ENCODE data around the gene XPO4. TPM values are rescaled to one million over a fixed set of nuclear protein-coding genes. Genes with fewer than 3 reads are reported as not detected.
"Not testable (repeated sequence)": the region's sequence is repeated elsewhere in the genome, so short reads cannot be mapped to it uniquely, and the experiment has no call there.

The XPO4 gene
- total RNA-seq, 3 donors from 2014 or later, result 17.1 to 24.6 (median 17.7) TPM

DNA sequence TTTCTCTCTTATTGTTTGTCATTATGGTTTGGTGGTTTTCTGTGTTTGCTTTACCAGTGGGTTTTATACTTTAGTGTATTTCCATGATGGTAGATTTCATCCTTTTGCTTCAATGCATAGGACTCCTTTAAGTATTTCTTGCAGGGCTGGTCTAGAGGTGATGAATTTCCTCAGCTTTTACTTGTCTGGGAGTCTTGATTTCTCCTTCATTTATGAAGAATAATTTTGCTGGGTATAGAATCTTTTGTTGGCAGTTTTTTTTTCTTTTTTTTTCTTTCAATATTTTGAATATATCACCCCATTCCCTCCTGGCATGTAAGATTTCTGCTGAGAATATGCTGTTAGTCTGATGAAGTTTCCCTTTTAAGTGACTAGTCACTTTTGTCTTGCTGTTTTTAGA is 148.5 kb downstream of the XPO4 start:
- Histone ChIP-seq H3K4me1 (no peaks in the 10 kb centered on the region), H3K27me3 (no peaks in the 10 kb centered on the region), H3K9me3 (peaks cover 13% of the 10 kb centered on the region in 2 donors), H3K27ac (no peak overlapping the region), H3K4me3 (no peak overlapping the region), H3K36me3 (no peaks in the 10 kb centered on the region)
- TF ChIP-seq POLR2A (IDR thresholded peaks at IDR 0.05) (no peak), CTCF (IDR thresholded peaks at IDR 0.05) (no peak), POLR2AphosphoS5 (IDR thresholded peaks at IDR 0.05) (no peak)
- DNase-seq (ENCODE audit: low spot score in 2 of 2), result no peak
- intact Hi-C loops (cut with DNase I; ENCODE audit: low total_unique reads), result no loop called here

DNA sequence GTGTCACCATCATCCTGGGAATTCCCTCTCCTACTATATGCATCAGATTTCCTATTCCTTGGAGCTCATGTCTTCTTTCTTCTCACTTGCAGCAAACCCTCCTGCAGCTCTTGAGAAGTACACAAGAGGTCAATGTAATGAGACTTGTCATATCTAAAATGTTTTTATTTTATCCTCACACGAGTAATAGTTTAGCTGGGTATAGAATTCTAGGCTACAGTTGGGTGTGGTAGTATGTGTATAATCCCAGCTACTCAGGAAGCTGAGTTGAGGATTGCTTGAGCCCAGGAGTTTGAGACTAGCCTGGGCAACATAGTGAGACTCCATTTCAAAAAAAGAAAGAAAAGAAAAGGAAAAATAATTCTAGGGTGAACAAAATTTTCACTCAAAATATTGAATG is 153.2 kb downstream of the XPO4 start:
- peaks cover 13 to 16% of the 10 kb centered on the region in 2 donors for H3K9me3 ChIP-seq

DNA sequence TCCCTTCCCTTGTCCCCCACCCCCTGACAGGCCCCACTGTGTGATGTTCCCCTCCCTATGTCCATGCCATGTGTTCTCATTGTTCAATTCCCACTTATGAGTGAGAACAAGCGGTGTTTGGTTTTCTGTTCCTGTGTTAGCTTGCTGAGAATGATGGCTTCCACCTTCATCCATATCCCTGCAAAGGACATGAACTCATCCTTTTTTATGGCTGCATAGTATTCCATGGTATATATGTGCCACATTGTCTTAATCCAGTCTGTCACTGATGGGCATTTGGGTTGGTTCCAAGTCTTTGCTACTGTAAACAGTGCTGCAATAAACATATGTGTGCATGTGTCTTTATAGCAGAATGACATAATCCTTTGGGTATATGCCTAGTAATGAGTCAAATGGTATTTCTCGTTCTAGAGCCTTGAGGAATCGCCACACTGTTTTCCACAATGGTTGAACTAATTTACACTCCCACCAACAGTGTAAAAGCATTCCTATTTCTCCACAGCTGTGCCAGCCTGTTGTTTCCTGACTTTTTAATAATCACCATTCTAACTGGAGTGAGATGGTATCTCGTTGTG is 158.6 kb downstream of the XPO4 start:
- H3K9me3 ChIP-seq, result peaks cover 12 to 15% of the 10 kb centered on the region in 2 donors
- H3K36me3 ChIP-seq; DNase-seq (ENCODE audit: low spot score in 2 of 2); H3K27me3 ChIP-seq; H3K27ac ChIP-seq; intact Hi-C loops (cut with DNase I; ENCODE audit: low total_unique reads); H3K4me3 ChIP-seq; H3K4me1 ChIP-seq: not testable (repeated sequence)

More for the DNA sequence above, 153.2 kb downstream of the XPO4 start:
- no peak for TF ChIP-seq POLR2AphosphoS5 (IDR thresholded peaks at IDR 0.05)
- no peak for TF ChIP-seq POLR2A (IDR thresholded peaks at IDR 0.05)
- TF ChIP-seq CTCF (IDR thresholded peaks at IDR 0.05), result no peak
- intact Hi-C loops (cut with DNase I; ENCODE audit: low total_unique reads), result no loop called here
- Histone ChIP-seq H3K4me1 (no peaks in the 10 kb centered on the region), H3K4me3 (no peak overlapping the region), H3K27ac (no peak overlapping the region), H3K36me3 (no peaks in the 10 kb centered on the region), H3K27me3 (no peaks in the 10 kb centered on the region)
- no peak for DNase-seq (ENCODE audit: low spot score in 2 of 2)

- H3K4me1 ChIP-seq, result no peaks in the 10 kb centered on the region
- H3K27me3 ChIP-seq, result no peaks in the 10 kb centered on the region
- no peaks in the 10 kb centered on the region for H3K36me3 ChIP-seq
- peaks cover 9 to 13% of the 10 kb centered on the region in 2 donors for H3K9me3 ChIP-seq
- no peak for DNase-seq (ENCODE audit: low spot score in 2 of 2)
- TF ChIP-seq CTCF (IDR thresholded peaks at IDR 0.05) (no peak), POLR2A (IDR thresholded peaks at IDR 0.05) (no peak), POLR2AphosphoS5 (IDR thresholded peaks at IDR 0.05) (no peak)
- H3K27ac ChIP-seq, result no peak overlapping the region
- intact Hi-C loops (cut with DNase I; ENCODE audit: low total_unique reads), result no loop called here
- no peak overlapping the region for H3K4me3 ChIP-seq
Measured at GRCh38 chr13:20740021-20740420, 162.5 kb downstream of the XPO4 start.

GRCh38 chr13:20738616-20739015 is 163.9 kb downstream of the XPO4 start:
- H3K27ac ChIP-seq, result no peak overlapping the region
- no peaks in the 10 kb centered on the region for H3K27me3 ChIP-seq
- H3K4me3 ChIP-seq, result no peak overlapping the region
- no peaks in the 10 kb centered on the region for H3K36me3 ChIP-seq
- TF ChIP-seq POLR2AphosphoS5 (IDR thresholded peaks at IDR 0.05) (no peak), POLR2A (IDR thresholded peaks at IDR 0.05) (no peak), CTCF (IDR thresholded peaks at IDR 0.05) (no peak)
- intact Hi-C loops (cut with DNase I; ENCODE audit: low total_unique reads), result no loop called here
- DNase-seq (ENCODE audit: low spot score in 2 of 2), result no peak
- peaks cover 9 to 13% of the 10 kb centered on the region in 2 donors for H3K9me3 ChIP-seq
- H3K4me1 ChIP-seq, result no peaks in the 10 kb centered on the region

Measured in breast epithelium (tissue), 4 donors.